ENCODE measurements around the gene SH3RF2. TPM values are rescaled to one million over a fixed set of nuclear protein-coding genes. Genes with fewer than 3 reads are reported as not detected.

SH3RF2 gene
- total RNA-seq, 3 donors from 2014 or later: 6.6 to 9.5 (median 9.4) TPM

- DNase-seq (ENCODE audit: low spot score in 2 of 2): no peak
- TF ChIP-seq POLR2A (IDR thresholded peaks at IDR 0.05) (no peak), POLR2AphosphoS5 (IDR thresholded peaks at IDR 0.05) (no peak)
- TF ChIP-seq, protein P1, sequence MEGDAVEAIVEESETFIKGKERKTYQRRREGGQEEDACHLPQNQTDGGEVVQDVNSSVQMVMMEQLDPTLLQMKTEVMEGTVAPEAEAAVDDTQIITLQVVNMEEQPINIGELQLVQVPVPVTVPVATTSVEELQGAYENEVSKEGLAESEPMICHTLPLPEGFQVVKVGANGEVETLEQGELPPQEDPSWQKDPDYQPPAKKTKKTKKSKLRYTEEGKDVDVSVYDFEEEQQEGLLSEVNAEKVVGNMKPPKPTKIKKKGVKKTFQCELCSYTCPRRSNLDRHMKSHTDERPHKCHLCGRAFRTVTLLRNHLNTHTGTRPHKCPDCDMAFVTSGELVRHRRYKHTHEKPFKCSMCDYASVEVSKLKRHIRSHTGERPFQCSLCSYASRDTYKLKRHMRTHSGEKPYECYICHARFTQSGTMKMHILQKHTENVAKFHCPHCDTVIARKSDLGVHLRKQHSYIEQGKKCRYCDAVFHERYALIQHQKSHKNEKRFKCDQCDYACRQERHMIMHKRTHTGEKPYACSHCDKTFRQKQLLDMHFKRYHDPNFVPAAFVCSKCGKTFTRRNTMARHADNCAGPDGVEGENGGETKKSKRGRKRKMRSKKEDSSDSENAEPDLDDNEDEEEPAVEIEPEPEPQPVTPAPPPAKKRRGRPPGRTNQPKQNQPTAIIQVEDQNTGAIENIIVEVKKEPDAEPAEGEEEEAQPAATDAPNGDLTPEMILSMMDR (IDR thresholded peaks at IDR 0.05): no peak
- Histone ChIP-seq H3K9me3 (no peaks in the 10 kb centered on the region), H3K4me1 (no peaks in the 10 kb centered on the region), H3K4me3 (no peak overlapping the region), H3K27ac (no peak overlapping the region), H3K36me3 (no peaks in the 10 kb centered on the region), H3K27me3 (no peaks in the 10 kb centered on the region)
- intact Hi-C loops (cut with DNase I; ENCODE audit: low total_unique reads): no loop called here
Measured at GRCh38 chr5:145947581-145947980, 11.2 kb downstream of the SH3RF2 start.

GRCh38 chr5:145948047-145948446 is 11.7 kb downstream of the SH3RF2 start:
- peak overlapping the region; percentile 76 to 78 for H3K27ac ChIP-seq
- TF ChIP-seq, protein P1 (IDR thresholded peaks at IDR 0.05): no peak
- no peak for TF ChIP-seq POLR2A (IDR thresholded peaks at IDR 0.05)
- TF ChIP-seq POLR2AphosphoS5 (IDR thresholded peaks at IDR 0.05): no peak
- H3K4me3 ChIP-seq: no peak overlapping the region
- intact Hi-C loops (cut with DNase I; ENCODE audit: low total_unique reads): no loop called here
- no peaks in the 10 kb centered on the region for H3K36me3 ChIP-seq
- no peaks in the 10 kb centered on the region for H3K9me3 ChIP-seq
- no peaks in the 10 kb centered on the region for H3K27me3 ChIP-seq
- no peak for DNase-seq (ENCODE audit: low spot score in 2 of 2)
- no peaks in the 10 kb centered on the region for H3K4me1 ChIP-seq

DNA sequence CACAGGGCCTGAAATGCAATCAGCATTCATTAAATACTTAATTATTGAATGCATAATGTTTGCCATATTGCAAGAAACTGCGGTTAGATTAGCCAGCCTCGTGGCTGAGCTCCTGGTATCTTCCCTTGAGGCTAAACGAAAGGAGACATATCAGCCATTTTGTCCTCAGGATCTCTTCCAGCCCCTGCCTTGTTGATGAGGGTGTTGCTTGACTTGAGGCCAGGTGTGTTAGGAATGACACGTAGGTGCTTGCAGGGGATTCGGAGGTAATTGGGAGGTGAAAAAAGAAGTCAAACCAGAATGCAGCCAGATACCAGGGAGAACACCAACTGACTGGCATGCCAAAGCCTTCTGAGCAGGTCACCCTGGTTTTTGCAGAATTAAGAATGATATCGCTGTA is 12.5 kb downstream of the SH3RF2 start:
- no peaks in the 10 kb centered on the region for H3K27me3 ChIP-seq
- H3K36me3 ChIP-seq: no peaks in the 10 kb centered on the region
- peak in 1 of 2 donors; percentile 75 for DNase-seq (ENCODE audit: low spot score in 2 of 2)
- peak overlapping the region in 2 of 3 donors; percentile 22 to 35 for H3K4me3 ChIP-seq
- intact Hi-C loops (cut with DNase I; ENCODE audit: low total_unique reads): no loop called here
- H3K4me1 ChIP-seq: no peaks in the 10 kb centered on the region
- TF ChIP-seq, protein P1 (IDR thresholded peaks at IDR 0.05): no peak
- TF ChIP-seq POLR2AphosphoS5 (IDR thresholded peaks at IDR 0.05): peak in 1 of 3 donors; percentile 18
- H3K9me3 ChIP-seq: no peaks in the 10 kb centered on the region
- peak overlapping the region; percentile 76 to 78 for H3K27ac ChIP-seq

DNA sequence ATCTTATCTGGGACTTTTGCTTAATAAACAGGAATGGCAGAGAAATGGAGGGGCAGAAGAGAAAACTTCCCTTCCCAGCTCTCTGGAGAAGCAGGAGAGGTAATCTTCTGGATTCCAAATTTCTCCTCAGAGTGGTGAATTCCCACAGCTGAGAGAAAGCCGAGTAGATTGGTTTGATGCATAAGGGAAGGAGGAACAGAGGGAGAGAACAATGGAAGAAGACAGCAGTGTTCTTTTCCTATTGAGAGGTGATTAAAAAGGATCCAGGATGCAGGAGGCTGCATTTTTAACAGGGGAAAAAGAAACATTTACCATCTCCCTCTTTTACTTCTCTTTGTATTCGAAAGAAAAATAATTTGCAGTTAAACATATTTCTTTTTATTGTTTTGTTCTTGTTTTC is 13.1 kb downstream of the SH3RF2 start:
- intact Hi-C loops (cut with DNase I; ENCODE audit: low total_unique reads): no loop called here
- H3K4me3 ChIP-seq: peak overlapping the region in 2 of 3 donors; percentile 22 to 35
- no peaks in the 10 kb centered on the region for H3K9me3 ChIP-seq
- no peaks in the 10 kb centered on the region for H3K36me3 ChIP-seq
- DNase-seq (ENCODE audit: low spot score in 2 of 2): no peak
- H3K4me1 ChIP-seq: no peaks in the 10 kb centered on the region
- TF ChIP-seq, protein P1 (IDR thresholded peaks at IDR 0.05): no peak
- no peak for TF ChIP-seq POLR2A (IDR thresholded peaks at IDR 0.05)
- TF ChIP-seq POLR2AphosphoS5 (IDR thresholded peaks at IDR 0.05): no peak
- H3K27ac ChIP-seq: peak overlapping the region; percentile 76 to 78
- no peaks in the 10 kb centered on the region for H3K27me3 ChIP-seq

DNA sequence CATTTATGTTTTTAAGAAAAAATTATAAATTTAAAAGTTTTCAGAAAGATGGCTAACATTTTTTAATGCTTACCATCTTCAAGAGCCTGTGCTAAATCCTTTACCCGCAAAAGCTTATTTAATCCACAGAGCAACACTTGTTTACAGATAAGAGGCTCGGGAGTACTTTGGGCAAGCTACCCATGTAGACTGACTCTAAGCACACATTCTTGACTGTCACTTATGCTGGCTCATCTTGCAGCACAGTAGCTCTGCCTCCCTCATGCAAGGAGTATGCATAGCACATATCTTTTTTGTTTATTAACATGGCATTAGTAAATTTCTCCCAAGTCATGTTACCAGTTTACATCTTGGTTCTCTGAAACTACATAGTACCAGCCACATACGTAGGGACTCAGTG is 14.7 kb downstream of the SH3RF2 start:
- Histone ChIP-seq H3K4me1 (no peaks in the 10 kb centered on the region), H3K4me3 (no peak overlapping the region), H3K27ac (no peak overlapping the region), H3K36me3 (no peaks in the 10 kb centered on the region), H3K9me3 (no peaks in the 10 kb centered on the region), H3K27me3 (no peaks in the 10 kb centered on the region)
- no peak for DNase-seq (ENCODE audit: low spot score in 2 of 2)
- TF ChIP-seq POLR2A (IDR thresholded peaks at IDR 0.05) (no peak), POLR2AphosphoS5 (IDR thresholded peaks at IDR 0.05) (no peak)
- TF ChIP-seq, protein P1 (IDR thresholded peaks at IDR 0.05): no peak
- intact Hi-C loops (cut with DNase I; ENCODE audit: low total_unique reads): no loop called here
